BE2C (cell line): ENCODE results near the gene MAPK14.

Source experiments
- DNase-seq: peaks from one replicate; pipeline ENCODE4 v3.0.0-alpha.2; 2020
- H3K27me3 ChIP-seq: fragments of 250-450 bp; sonication (Bioruptor Pico); 2 replicates; pipeline ENCODE4 v1.5.1; 2020; ENCODE audit warnings: mild to moderate bottlenecking
- H3K36me3 ChIP-seq: fragments of 250-450 bp; sonication (Bioruptor Pico); 2 replicates; pipeline ENCODE4 v1.5.1; 2020; ENCODE audit warnings: mild to moderate bottlenecking
- H3K4me1 ChIP-seq: fragments of 250-450 bp; sonication (Bioruptor Pico); 2 replicates; pipeline ENCODE4 v1.5.1; 2020
- H3K4me3 ChIP-seq: 2 replicates; pipeline ENCODE4 v1.5.1; 2011; ENCODE audit warnings: low read depth, low read length
- H3K9me3 ChIP-seq: fragments of 250-450 bp; sonication (Bioruptor Pico); 2 replicates; pipeline ENCODE4 v1.5.1; 2020
- CTCF ChIP-seq: IDR thresholded peaks from 2 replicates; pipeline ENCODE4 v1.5.1; 2012; ENCODE audit warnings: mild to moderate bottlenecking, low read depth, low read length

The MAPK14 gene

GRCh38 chr6:36114798-36115408 is 87.3 kb downstream of the MAPK14 start:
- Histone ChIP-seq H3K27me3 (no peaks in the 10 kb centered on the region), H3K9me3 (no peaks in the 10 kb centered on the region), H3K4me1 (no peaks in the 10 kb centered on the region; the same call in 1 of the 2 replicates), H3K4me3 (no peak overlapping the region), H3K36me3 (peaks cover 16% of the 10 kb centered on the region)
- DNase-seq: no peak
- no peak for TF ChIP-seq CTCF

DNA sequence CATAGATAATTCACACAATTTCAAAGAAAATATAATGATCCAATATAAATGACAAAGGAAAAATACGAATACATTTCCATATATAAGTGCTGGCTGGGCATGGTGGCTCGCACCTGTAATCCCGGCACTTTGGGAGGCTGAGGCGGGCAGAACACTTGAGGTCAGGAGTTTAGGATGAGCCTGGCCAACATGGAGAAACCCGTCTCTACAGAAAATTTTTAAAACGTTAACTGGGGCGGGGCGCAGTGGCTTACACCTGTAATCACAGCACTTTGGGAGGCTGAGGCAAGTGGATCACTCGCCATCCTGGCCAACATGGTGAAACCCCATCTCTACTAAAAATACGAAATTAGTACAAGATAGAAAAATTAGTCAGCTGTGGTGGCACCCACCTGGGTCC is 87.8 kb downstream of the MAPK14 start:
- DNase-seq: no peak
- no peaks in the 10 kb centered on the region; the same call in 1 of the 2 replicates for H3K4me1 ChIP-seq
- H3K27me3 ChIP-seq: no peaks in the 10 kb centered on the region
- peaks cover 12% of the 10 kb centered on the region for H3K36me3 ChIP-seq
- no peak overlapping the region for H3K4me3 ChIP-seq
- no peak for TF ChIP-seq CTCF
- H3K9me3 ChIP-seq: no peaks in the 10 kb centered on the region

DNA sequence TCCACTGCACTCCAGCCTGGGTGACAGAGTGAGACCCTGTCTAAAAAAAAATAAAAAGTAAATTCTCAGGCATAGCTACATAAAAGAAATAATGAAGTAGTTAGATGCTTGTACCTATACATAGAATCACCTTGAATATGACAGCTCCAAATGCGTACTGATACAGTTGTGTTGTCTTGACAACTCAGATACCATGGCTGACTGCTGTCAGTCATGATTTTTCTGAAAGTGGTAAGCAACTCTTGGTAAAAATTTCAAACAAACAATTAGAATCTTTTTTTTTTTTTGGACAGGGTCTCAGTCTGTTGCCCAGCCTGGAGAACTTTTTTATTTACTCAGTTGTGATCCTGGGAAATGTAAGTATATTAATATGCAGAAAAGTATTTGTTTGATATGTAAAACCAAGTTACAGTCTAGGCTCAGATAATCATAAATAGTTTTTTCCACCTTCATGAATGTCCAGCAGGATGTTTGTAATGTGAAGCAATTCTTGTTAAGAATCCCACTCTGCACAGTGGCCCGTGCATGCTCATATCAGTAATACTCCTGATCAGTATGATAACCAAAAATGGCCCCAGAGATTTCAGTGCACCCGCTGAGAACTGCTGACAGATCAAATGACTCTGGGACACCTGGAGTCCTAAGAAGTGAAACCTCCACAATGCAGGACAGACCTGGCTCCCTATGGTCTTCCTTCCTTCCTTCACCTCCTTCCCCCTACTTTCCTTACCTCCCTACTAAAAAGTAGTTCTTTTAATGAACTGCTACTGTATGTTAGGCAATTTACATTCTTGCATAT is 88.7 kb downstream of the MAPK14 start:
- H3K27me3 ChIP-seq: no peaks in the 10 kb centered on the region
- TF ChIP-seq CTCF: no peak

DNA sequence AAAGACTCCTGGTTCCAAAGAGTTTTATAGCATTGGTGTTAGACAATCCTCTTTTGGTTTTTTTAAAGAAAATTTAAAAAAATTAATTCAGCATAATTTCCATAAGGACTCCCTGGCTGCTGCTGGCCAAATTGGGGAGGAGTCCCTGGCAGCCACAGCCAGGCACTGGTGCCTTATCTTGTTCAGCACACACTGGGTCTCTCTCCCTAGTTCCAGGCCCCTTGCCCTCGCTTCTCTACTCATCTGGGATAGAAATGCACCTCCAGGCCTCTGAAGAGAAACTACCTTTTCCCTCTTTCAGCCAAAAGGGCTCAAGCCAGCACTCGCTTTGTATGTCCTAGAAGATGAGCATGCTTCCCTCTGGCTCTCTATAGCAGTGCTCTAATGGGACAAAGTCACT is 89.3 kb downstream of the MAPK14 start:
- H3K9me3 ChIP-seq: no peaks in the 10 kb centered on the region
- no peak for TF ChIP-seq CTCF
- no peaks in the 10 kb centered on the region for H3K27me3 ChIP-seq
- H3K36me3 ChIP-seq: peaks cover 2% of the 10 kb centered on the region; the same call in 1 of the 2 replicates
- no peak overlapping the region for H3K4me3 ChIP-seq
- DNase-seq: no peak
- H3K4me1 ChIP-seq: no peaks in the 10 kb centered on the region; the same call in none of the 2 replicates

More for the DNA sequence above, 88.7 kb downstream of the MAPK14 start:
- Histone ChIP-seq H3K4me3 (no peak overlapping the region), H3K9me3 (no peaks in the 10 kb centered on the region), H3K4me1 (no peaks in the 10 kb centered on the region; the same call in none of the 2 replicates), H3K36me3 (peaks cover 7% of the 10 kb centered on the region)
- no peak for DNase-seq

DNA sequence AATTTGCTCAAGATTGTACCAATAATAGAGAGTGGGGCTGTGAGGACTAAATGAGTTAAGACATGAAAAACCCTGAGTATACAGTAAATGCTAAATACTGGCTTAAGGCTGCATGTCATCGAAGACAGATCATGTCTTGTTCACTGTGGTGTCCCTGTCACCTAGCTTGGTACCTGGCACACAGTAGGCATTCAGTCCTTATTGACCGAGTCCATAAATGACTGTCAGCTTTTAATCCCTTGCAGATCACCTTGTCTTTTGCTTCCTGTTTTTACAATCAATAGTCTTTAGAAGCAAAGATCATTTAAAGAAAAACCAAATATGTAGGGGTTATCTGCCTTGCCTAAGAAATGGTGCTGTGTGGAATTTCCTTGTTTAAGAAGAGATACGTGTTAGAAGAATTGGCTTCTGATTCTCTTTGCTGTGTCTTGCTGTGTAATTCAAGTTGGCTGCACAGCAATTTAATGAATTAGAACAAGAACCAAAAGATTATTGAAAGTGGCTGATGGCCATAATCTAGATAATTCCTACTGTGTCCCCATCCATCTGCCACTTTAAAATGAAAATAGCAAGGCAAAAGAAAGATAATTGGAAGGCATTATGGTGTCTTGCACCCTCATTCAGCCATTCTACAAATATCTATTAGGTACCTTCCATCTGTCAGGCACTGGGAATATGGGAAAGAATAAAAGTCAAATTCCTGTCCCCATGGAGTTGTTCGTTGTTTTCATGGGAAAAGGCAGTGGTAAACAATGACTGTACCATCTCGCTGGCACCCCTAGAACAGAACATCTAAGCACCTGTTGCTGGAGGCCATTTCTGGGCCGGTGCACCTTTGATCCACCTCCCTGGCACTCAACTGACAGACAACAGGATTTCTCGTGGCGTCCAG is 90.3 kb downstream of the MAPK14 start:
- no peaks in the 10 kb centered on the region for H3K9me3 ChIP-seq
- no peak for DNase-seq
- no peak overlapping the region for H3K4me3 ChIP-seq
- TF ChIP-seq CTCF: no peak
- H3K27me3 ChIP-seq: no peaks in the 10 kb centered on the region
- H3K36me3 ChIP-seq: peaks cover 2% of the 10 kb centered on the region; the same call in 1 of the 2 replicates
- no peaks in the 10 kb centered on the region; the same call in none of the 2 replicates for H3K4me1 ChIP-seq
